ENCODE measurements around the gene CSPG4. TPM values are rescaled to one million over a fixed set of nuclear protein-coding genes. Genes with fewer than 3 reads are reported as not detected.

The CSPG4 gene
- total and polyA plus RNA-seq, 9 of the 15 experiments (the other 6 are each of a cell fraction or from before 2014, with no cell fraction given), result under 0.01 to 0.07 (median 0.04) TPM; not detected in 5

GRCh38 chr15:75758071-75758872 is 45.6 kb upstream of the CSPG4 start (continued):
- peak; percentile 72 for TF ChIP-seq EP300 (IDR thresholded peaks at IDR 0.05; ENCODE audit: low read length)
- TF ChIP-seq E2F5 (CRISPR knock-in tag; IDR thresholded peaks at IDR 0.05), result no peak
- peak; percentile 92 for TF ChIP-seq CBFA2T2 (conservative IDR thresholded peaks at IDR 0.05)
- no peak for TF ChIP-seq MAFK (IDR thresholded peaks at IDR 0.05; ENCODE audit: low read length)
- TF ChIP-seq XRCC3 (IDR thresholded peaks at IDR 0.05), result no peak
- TF ChIP-seq CHD1 (IDR thresholded peaks at IDR 0.05; ENCODE audit: low read length), result no peak
- TF ChIP-seq TAF15 (IDR thresholded peaks at IDR 0.05; ENCODE audit: low read depth, low read length), result no peak
- no peak for TF ChIP-seq ZNF354B (CRISPR knock-in tag; IDR thresholded peaks at IDR 0.05)
- TF ChIP-seq KLF1 (tag; IDR thresholded peaks at IDR 0.05), result no peak
- TF ChIP-seq, protein P1, sequence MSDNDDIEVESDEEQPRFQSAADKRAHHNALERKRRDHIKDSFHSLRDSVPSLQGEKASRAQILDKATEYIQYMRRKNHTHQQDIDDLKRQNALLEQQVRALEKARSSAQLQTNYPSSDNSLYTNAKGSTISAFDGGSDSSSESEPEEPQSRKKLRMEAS (CRISPR knock-in tag; IDR thresholded peaks at IDR 0.05), result peak; percentile 71
- TF ChIP-seq DDX20 (tag; IDR thresholded peaks at IDR 0.05; ENCODE audit: low read depth), result no peak
- TF ChIP-seq ZNF316 (IDR thresholded peaks at IDR 0.05), result no peak
- TF ChIP-seq E2F3 (CRISPR knock-in tag; IDR thresholded peaks at IDR 0.05), result no peak
- TF ChIP-seq KDM5B (IDR thresholded peaks at IDR 0.05; ENCODE audit: insufficient replicate concordance, low read depth, low read length), result peak; percentile 76
- TF ChIP-seq ZNF444 (CRISPR knock-in tag; IDR thresholded peaks at IDR 0.05), result no peak
- TF ChIP-seq SRSF1 (IDR thresholded peaks at IDR 0.05; ENCODE audit: low read depth, low read length), result no peak
- TF ChIP-seq, protein P2, sequence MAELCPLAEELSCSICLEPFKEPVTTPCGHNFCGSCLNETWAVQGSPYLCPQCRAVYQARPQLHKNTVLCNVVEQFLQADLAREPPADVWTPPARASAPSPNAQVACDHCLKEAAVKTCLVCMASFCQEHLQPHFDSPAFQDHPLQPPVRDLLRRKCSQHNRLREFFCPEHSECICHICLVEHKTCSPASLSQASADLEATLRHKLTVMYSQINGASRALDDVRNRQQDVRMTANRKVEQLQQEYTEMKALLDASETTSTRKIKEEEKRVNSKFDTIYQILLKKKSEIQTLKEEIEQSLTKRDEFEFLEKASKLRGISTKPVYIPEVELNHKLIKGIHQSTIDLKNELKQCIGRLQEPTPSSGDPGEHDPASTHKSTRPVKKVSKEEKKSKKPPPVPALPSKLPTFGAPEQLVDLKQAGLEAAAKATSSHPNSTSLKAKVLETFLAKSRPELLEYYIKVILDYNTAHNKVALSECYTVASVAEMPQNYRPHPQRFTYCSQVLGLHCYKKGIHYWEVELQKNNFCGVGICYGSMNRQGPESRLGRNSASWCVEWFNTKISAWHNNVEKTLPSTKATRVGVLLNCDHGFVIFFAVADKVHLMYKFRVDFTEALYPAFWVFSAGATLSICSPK (IDR thresholded peaks at IDR 0.05; ENCODE audit: borderline replicate concordance), result no peak
- TF ChIP-seq, protein P3, sequence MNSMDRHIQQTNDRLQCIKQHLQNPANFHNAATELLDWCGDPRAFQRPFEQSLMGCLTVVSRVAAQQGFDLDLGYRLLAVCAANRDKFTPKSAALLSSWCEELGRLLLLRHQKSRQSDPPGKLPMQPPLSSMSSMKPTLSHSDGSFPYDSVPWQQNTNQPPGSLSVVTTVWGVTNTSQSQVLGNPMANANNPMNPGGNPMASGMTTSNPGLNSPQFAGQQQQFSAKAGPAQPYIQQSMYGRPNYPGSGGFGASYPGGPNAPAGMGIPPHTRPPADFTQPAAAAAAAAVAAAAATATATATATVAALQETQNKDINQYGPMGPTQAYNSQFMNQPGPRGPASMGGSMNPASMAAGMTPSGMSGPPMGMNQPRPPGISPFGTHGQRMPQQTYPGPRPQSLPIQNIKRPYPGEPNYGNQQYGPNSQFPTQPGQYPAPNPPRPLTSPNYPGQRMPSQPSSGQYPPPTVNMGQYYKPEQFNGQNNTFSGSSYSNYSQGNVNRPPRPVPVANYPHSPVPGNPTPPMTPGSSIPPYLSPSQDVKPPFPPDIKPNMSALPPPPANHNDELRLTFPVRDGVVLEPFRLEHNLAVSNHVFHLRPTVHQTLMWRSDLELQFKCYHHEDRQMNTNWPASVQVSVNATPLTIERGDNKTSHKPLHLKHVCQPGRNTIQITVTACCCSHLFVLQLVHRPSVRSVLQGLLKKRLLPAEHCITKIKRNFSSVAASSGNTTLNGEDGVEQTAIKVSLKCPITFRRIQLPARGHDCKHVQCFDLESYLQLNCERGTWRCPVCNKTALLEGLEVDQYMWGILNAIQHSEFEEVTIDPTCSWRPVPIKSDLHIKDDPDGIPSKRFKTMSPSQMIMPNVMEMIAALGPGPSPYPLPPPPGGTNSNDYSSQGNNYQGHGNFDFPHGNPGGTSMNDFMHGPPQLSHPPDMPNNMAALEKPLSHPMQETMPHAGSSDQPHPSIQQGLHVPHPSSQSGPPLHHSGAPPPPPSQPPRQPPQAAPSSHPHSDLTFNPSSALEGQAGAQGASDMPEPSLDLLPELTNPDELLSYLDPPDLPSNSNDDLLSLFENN (IDR thresholded peaks at IDR 0.05; ENCODE audit: low read depth in 2 of 2, low read length in 2 of 2), result no peak
- no peak for TF ChIP-seq RFX5 (IDR thresholded peaks at IDR 0.05; ENCODE audit: low read depth, low read length)
- TF ChIP-seq, protein P4, sequence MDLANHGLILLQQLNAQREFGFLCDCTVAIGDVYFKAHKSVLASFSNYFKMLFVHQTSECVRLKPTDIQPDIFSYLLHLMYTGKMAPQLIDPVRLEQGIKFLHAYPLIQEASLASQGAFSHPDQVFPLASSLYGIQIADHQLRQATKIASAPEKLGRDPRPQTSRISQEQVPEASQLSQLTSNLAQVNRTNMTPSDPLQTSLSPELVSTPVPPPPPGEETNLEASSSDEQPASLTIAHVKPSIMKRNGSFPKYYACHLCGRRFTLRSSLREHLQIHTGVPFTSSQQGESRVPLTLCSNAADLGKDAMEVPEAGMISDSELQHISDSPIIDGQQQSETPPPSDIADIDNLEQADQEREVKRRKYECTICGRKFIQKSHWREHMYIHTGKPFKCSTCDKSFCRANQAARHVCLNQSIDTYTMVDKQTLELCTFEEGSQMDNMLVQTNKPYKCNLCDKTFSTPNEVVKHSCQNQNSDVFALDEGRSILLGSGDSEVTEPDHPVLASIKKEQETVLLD (IDR thresholded peaks at IDR 0.05), result no peak
